Astrocyte (in vitro differentiated cells and primary cell): ENCODE data around the gene RABEP2. TPM values are rescaled to one million over a fixed set of nuclear protein-coding genes. Genes with fewer than 3 reads are reported as not detected.

Source experiments
- DNase-seq: peaks from one replicate; pipeline ENCODE4 v3.0.0-alpha.2; 2010; ENCODE audit warnings: low read depth
- FAIRE-seq: peaks from 2 replicates; lab custom pipeline; 2011; peaks lifted over from hg19 to GRCh38; lab: Jason Lieb, UNC
- H2AFZ ChIP-seq: 2 replicates; pipeline ENCODE4 v1.6.0; 2012; ENCODE audit warnings: low read depth, low read length, inconsistent platforms
- H3K27ac ChIP-seq: 2 replicates; pipeline ENCODE4 v1.5.1; 2011; ENCODE audit warnings: low read depth, low read length, inconsistent platforms
- H3K27me3 ChIP-seq: 2 replicates; pipeline ENCODE4 v1.6.0; 2011; ENCODE audit warnings: low read length, inconsistent platforms; ENCODE audit not compliant: insufficient read depth
- H3K36me3 ChIP-seq: 2 replicates; pipeline ENCODE4 v1.5.1; 2011; ENCODE audit warnings: low read length, inconsistent platforms; ENCODE audit not compliant: insufficient read depth
- H3K4me1 ChIP-seq: 2 replicates; pipeline ENCODE4 v1.5.1; 2011; ENCODE audit warnings: low read length, inconsistent platforms; ENCODE audit not compliant: insufficient read depth
- H3K4me2 ChIP-seq: 2 replicates; pipeline ENCODE4 v1.6.0; 2012; ENCODE audit warnings: low read length, inconsistent platforms
- H3K4me3 ChIP-seq: 2 replicates; pipeline ENCODE4 v1.5.1; 2011; ENCODE audit warnings: low read depth, mild to moderate bottlenecking, low read length, inconsistent platforms; ENCODE audit not compliant: insufficient read depth
- H3K79me2 ChIP-seq: 2 replicates; pipeline ENCODE4 v1.6.0; 2012; ENCODE audit warnings: mild to moderate bottlenecking, low read length, inconsistent platforms; ENCODE audit not compliant: insufficient read depth
- H3K9ac ChIP-seq: 2 replicates; pipeline ENCODE4 v1.6.0; 2012; ENCODE audit warnings: mild to moderate bottlenecking, low read length, inconsistent platforms
- H3K9me3 ChIP-seq: 2 replicates; pipeline ENCODE4 v1.5.1; 2012; ENCODE audit warnings: low read depth, mild to moderate bottlenecking, low read length, inconsistent platforms; ENCODE audit not compliant: insufficient read depth
- H4K20me1 ChIP-seq: 2 replicates; pipeline ENCODE4 v1.6.0; 2012; ENCODE audit warnings: low read length, inconsistent platforms; ENCODE audit not compliant: insufficient read depth
- H3K27ac Mint-ChIP-seq: one replicate; pipeline ENCODE4 v1.8.0; 2021; ENCODE audit warnings: mild to moderate bottlenecking, mixed read lengths; ENCODE audit not compliant: unreplicated experiment
- H3K27me3 Mint-ChIP-seq: one replicate; pipeline ENCODE4 v1.8.0; 2021; ENCODE audit warnings: low read depth, mixed read lengths; ENCODE audit not compliant: unreplicated experiment
- H3K36me3 Mint-ChIP-seq: one replicate; pipeline ENCODE4 v1.8.0; 2021; ENCODE audit warnings: low read depth, mixed read lengths; ENCODE audit not compliant: unreplicated experiment
- H3K4me1 Mint-ChIP-seq: one replicate; pipeline ENCODE4 v1.8.0; 2021; ENCODE audit warnings: low read depth, mixed read lengths; ENCODE audit not compliant: unreplicated experiment
- H3K4me3 Mint-ChIP-seq: one replicate; pipeline ENCODE4 v1.8.0; 2021; ENCODE audit warnings: mild to moderate bottlenecking, moderate library complexity, mixed read lengths; ENCODE audit not compliant: unreplicated experiment
- H3K9me3 Mint-ChIP-seq: one replicate; pipeline ENCODE4 v1.8.0; 2021; ENCODE audit warnings: mild to moderate bottlenecking, mixed read lengths; ENCODE audit not compliant: unreplicated experiment
- EZH2 ChIP-seq: IDR thresholded peaks from 2 replicates; pipeline ENCODE4 v1.6.1; 2012; ENCODE audit warnings: mild to moderate bottlenecking, low read length, inconsistent platforms; ENCODE audit not compliant: insufficient read depth
- total RNA-seq: library from RNA; stranded (reverse); gene quantifications from 2 replicates; pipeline ENCODE4 v1.2.1, GENCODE V29; 2021
- TF ChIP-seq, protein P1 (sequence below): IDR thresholded peaks from 2 replicates; pipeline ENCODE4 v1.5.1; 2011; ENCODE audit warnings: low read depth, mild to moderate bottlenecking, inconsistent platforms, low read length, moderate library complexity; ENCODE audit not compliant: insufficient read depth

Gene RABEP2
- total RNA-seq, 1 donor from 2014 or later, result 19.4 TPM

DNA sequence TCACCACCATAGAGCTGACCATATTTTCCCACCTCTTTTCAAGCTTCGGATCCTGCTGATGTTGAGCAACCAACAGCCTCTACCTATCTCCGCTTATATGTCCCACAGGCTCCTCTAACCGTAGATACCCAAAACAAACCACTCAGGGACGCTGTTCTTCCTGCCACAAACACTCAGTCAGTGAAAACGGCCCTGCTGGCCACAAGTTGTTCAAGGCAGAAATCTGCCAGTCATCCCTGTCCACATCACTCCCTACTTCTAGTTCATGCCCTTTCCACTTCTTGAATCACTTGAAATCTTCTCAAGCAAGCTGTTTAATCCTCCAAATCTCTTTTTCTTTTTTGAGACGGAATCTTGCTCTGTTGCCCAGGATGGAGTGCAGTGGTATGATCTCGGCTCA lies 7.9 kb downstream of the RABEP2 start:
- Histone ChIP-seq H2AFZ (no peak overlapping the region), H3K4me3 (no peak overlapping the region), H4K20me1 (no peaks in the 10 kb centered on the region), H3K4me2 (no peak overlapping the region), H3K27ac (no peak overlapping the region), H3K9ac (no peak overlapping the region), H3K79me2 (no peaks in the 10 kb centered on the region), H3K4me1 (no peaks in the 10 kb centered on the region), H3K9me3 (no peaks in the 10 kb centered on the region), H3K27me3 (no peaks in the 10 kb centered on the region), H3K36me3 (peaks cover 4% of the 10 kb centered on the region)
- H3K9me3 Mint-ChIP-seq, result no peaks in the 10 kb centered on the region
- FAIRE-seq (no peak), DNase-seq (no peak)
- H3K4me3 Mint-ChIP-seq, result peak overlapping the region; percentile 28
- no peak overlapping the region for H3K27ac Mint-ChIP-seq
- no peaks in the 10 kb centered on the region for H3K4me1 Mint-ChIP-seq
- no peaks in the 10 kb centered on the region for H3K27me3 Mint-ChIP-seq
- H3K36me3 Mint-ChIP-seq, result peaks cover 12% of the 10 kb centered on the region
- TF ChIP-seq EZH2, result no peak
- TF ChIP-seq, protein P1, sequence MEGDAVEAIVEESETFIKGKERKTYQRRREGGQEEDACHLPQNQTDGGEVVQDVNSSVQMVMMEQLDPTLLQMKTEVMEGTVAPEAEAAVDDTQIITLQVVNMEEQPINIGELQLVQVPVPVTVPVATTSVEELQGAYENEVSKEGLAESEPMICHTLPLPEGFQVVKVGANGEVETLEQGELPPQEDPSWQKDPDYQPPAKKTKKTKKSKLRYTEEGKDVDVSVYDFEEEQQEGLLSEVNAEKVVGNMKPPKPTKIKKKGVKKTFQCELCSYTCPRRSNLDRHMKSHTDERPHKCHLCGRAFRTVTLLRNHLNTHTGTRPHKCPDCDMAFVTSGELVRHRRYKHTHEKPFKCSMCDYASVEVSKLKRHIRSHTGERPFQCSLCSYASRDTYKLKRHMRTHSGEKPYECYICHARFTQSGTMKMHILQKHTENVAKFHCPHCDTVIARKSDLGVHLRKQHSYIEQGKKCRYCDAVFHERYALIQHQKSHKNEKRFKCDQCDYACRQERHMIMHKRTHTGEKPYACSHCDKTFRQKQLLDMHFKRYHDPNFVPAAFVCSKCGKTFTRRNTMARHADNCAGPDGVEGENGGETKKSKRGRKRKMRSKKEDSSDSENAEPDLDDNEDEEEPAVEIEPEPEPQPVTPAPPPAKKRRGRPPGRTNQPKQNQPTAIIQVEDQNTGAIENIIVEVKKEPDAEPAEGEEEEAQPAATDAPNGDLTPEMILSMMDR, result no peak

- Histone ChIP-seq H3K4me2 (no peak overlapping the region), H3K27me3 (no peaks in the 10 kb centered on the region), H2AFZ (no peak overlapping the region), H3K4me3 (no peak overlapping the region), H3K79me2 (no peaks in the 10 kb centered on the region), H4K20me1 (no peaks in the 10 kb centered on the region), H3K36me3 (peaks cover 4% of the 10 kb centered on the region), H3K4me1 (no peaks in the 10 kb centered on the region), H3K9ac (no peak overlapping the region), H3K9me3 (no peaks in the 10 kb centered on the region), H3K27ac (no peak overlapping the region)
- Mint-ChIP-seq H3K27me3 (no peaks in the 10 kb centered on the region), H3K4me3 (no peak overlapping the region), H3K27ac (no peak overlapping the region), H3K36me3 (peaks cover 12% of the 10 kb centered on the region), H3K4me1 (no peaks in the 10 kb centered on the region), H3K9me3 (no peaks in the 10 kb centered on the region)
- TF ChIP-seq EZH2, result no peak
- TF ChIP-seq, protein P1, result no peak
- DNase-seq, result peak; percentile 47
- FAIRE-seq, result no peak
These were observed 9.9 kb downstream of the RABEP2 start for GRCh38 chr16:28915181-28915580.

GRCh38 chr16:28913946-28914724 lies 10.9 kb downstream of the RABEP2 start:
- FAIRE-seq, result no peak
- H4K20me1 ChIP-seq, result no peaks in the 10 kb centered on the region
- H3K4me1 ChIP-seq, result no peaks in the 10 kb centered on the region
- no peak overlapping the region for H3K27ac ChIP-seq
- Mint-ChIP-seq H3K36me3 (peaks cover 12% of the 10 kb centered on the region), H3K27ac (no peak overlapping the region), H3K4me1 (no peaks in the 10 kb centered on the region), H3K27me3 (no peaks in the 10 kb centered on the region), H3K9me3 (no peaks in the 10 kb centered on the region), H3K4me3 (no peak overlapping the region)
- H2AFZ ChIP-seq, result no peak overlapping the region
- no peaks in the 10 kb centered on the region for H3K79me2 ChIP-seq
- H3K4me3 ChIP-seq, result no peak overlapping the region
- no peaks in the 10 kb centered on the region for H3K9me3 ChIP-seq
- no peaks in the 10 kb centered on the region for H3K27me3 ChIP-seq
- no peak overlapping the region for H3K4me2 ChIP-seq
- no peak for TF ChIP-seq EZH2
- TF ChIP-seq, protein P1, result no peak
- no peak overlapping the region for H3K9ac ChIP-seq
- DNase-seq, result no peak
- peaks cover 4% of the 10 kb centered on the region for H3K36me3 ChIP-seq
